HG02623 (cell line): ENCODE data around the gene DESI1.
"Not testable (repeated sequence)": the region's sequence is repeated elsewhere in the genome, so short reads cannot be mapped to it uniquely, and the experiment has no call there.

Experiments used
- ATAC-seq: cut with Tn5 transposase; IDR thresholded peaks from one replicate; pipeline ENCODE4 v1.9.1; 2021; ENCODE audit warnings: moderate library complexity; ENCODE audit not compliant: unreplicated experiment

DESI1 gene

DNA sequence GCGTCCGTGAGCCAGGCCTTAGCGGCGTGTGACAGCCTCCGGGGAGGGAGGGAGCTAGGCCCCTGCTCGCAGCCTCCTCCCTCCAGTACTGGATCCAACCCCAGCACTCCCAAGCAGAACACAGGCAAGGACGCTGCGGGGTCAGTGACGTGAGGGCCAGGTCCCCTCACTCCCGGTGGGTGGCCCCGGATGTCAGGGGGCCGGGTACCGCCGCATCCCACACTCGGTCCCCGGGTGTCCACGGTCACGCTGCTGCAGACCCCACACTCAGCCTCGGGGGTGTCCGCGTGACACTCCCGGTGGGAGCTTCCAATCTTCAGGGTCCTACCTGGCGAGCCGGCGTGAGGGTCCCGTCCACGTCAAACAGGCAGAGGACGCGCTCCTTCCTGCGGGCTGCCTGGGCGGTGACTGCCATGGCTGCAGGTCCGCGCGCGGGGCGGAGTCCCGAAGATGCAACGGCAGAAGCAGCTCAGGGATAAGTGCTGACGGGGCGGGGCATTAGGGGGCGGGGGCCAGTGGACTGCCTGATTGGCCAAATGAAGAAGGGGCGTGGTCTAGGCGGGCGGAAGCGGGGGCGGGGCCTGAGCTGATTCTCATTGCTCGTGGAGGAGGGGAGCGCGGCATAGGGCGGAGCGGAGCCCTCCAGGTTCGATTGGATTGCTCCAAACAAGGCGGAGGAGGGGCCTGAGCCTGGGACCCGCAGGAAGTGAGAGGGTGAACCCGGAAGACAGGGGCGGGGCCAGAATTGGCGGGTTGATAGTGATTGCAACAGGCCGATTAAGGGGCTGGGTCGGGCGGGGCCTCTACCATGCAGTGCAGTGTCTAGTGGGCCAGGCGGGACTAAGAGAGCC, 31.2 kb downstream of the DESI1 start, which contains the start of gene PMM1:
Gene PMM1, minus strand, starts transcription at position 450 of the 851 bp plus-strand sequence. Its CDS starts 35 bp downstream, at position 415.
- ATAC-seq: peak; percentile 90

GRCh38 chr22:41587347-41587723, 33.5 kb downstream of the DESI1 start:
- no peak for ATAC-seq

DNA sequence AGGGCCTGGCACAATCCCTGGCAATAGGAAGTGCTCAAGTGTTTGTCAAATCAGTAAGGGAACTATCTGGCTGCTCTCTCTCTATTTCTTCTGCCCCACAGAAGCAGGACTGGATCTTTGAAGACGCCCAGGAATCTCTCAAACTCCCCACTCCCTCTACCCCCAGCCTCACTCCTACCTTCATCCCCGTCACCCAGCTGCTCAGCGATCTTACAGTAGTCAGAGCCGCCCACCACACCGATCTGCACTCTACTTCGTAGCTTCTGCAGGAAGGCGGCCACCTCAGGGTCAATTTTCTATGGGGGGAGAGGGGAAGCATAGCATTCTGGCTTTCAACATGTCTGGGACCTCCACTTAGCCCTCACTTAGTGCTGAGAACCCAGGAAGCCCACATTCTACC, 34.9 kb downstream of the DESI1 start:
- no peak for ATAC-seq

GRCh38 chr22:41584881-41585280, 36.0 kb downstream of the DESI1 start:
- ATAC-seq: no peak

DNA sequence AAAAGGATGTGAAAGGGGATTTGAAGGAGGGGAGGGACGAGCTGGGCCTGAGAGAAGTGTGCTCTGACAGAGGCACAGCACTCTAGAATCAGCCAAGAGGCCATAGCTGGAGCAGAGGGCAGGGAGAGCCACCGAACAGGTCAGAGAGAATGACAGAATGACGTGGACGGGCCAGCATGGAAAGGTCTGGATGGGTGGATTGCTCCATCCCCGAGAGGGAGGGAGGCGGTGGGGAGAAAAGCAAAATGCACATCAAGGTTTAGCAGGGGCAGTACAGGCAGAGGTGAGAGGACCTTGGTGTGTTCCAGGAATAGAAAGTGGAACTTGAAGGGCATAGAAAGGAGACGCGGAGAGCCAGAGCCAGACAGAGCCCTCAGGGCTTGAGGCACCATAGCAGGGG, 38.1 kb downstream of the DESI1 start:
- ATAC-seq: no peak

DNA sequence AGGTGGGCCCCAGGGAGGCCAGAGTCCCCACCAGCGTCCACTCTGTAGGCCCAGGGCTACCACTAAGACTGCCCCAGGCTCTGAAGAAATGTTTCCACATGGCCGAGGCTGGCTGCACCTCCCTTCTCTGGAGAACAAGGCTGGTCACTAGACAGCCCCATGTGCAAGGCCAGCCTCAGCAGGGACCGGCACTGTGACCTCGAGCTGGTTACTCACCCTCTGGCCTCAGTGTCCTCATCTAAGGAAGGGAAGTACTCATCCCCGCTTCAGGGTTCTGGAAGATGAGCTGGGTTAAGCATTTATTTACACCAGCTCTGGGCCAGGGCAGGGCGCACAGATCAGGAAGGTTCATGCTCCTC, 40.9 kb downstream of the DESI1 start:
- ATAC-seq: no peak

DNA sequence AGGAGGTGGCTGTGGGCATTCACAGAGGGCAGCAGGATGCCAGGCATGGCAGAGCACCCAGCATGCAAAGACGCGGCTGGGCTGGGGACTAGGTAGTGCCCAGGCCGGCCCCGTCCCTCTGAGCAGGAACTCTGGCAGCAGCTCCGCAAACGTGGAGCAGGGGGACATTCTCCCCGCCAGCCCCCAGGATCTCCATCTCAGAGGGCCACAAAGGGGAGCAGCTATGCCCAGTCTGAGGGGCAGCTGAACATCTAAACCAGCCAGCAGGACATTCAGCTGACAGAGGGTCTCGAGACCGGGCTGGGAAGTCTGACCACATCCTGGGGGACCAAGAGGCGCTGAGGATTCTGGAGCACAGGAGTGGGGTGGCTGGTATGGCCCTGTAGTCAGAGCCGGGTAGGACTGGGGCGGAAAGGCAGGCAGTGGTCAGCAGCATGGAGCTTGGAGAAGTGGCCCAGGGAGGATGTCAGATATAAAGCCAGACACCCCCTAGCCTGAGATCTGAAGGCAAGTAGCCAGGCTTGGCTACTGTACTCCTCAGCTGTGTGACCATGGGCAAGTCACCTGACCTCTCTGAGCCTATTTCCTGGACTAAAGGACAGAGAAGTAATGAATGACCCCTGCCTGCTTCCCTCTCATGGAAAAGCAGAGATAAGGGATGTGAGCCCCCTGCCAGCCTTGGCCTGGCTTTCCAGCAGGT, 41.4 kb downstream of the DESI1 start:
- ATAC-seq: no peak

GRCh38 chr22:41578818-41579217, 42.0 kb downstream of the DESI1 start:
- ATAC-seq: no peak

DNA sequence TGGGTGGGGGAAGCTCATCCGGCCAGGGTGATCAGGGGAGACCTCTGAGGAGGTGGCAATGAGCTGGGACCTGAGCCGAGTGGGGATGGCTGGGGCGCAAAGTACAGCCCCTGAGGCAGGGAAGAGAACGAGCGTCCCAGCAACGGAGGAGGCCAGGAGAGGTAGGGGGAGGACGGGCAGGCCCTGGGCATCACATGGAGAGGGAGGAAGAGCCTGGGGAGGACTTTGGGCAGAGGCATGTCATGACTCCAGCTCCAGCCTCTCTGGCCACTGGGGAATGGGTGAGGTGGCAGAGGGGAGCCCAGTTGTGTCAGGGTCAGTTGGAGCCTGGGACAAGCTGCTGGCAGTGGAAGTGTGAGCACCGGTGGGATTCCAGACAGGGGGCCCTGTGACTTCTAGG, 42.7 kb downstream of the DESI1 start:
- no peak for ATAC-seq

DNA sequence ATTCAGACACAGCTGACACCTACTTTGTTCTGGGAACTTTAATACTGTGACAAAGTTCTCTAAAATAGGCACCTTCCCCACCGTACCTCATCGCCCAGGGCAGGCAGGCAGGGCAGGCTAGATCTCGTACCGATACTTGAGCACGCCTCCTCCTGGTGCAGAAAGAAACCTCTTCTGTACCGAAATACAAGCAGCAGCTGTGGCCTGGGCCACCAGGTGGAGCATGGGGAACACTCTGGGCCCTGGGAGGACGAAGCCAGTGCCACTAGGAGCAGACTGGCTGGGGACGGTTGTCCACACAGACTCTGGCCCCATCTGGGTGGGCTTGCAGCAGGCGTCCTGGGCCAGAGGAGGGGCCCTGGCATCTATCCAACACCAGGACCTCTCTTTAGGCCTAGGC, 44.0 kb downstream of the DESI1 start:
- ATAC-seq: no peak

- ATAC-seq: no peak
These were observed 45.3 kb downstream of the DESI1 start for GRCh38 chr22:41575533-41575932.

DNA sequence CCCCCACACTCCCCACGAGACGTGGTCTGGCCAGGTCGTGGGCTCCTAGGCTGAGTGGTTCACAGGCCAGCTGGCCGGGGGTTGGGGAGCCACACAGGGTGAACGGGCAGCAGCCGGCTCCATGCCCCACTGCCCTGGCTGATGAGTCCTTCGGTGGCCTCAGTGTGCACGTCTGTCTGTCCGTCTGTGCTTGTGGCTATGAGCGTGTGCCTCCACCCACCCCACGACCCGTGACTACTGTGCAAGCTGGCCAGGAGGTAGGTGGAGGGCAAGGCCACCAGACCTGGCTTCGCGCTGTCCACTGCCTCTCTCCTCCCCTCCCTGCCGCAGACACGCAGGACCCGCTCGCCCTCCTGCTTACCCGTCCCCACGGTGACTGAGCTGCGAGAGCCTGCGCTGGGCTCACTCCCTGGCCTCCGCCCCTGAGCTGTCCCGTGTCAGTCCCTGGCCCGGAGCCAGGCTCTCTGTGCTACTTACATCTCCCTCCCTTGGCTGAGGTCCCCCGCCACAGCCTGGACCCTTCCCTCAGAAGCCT, 45.9 kb downstream of the DESI1 start:
- ATAC-seq: no peak

DNA sequence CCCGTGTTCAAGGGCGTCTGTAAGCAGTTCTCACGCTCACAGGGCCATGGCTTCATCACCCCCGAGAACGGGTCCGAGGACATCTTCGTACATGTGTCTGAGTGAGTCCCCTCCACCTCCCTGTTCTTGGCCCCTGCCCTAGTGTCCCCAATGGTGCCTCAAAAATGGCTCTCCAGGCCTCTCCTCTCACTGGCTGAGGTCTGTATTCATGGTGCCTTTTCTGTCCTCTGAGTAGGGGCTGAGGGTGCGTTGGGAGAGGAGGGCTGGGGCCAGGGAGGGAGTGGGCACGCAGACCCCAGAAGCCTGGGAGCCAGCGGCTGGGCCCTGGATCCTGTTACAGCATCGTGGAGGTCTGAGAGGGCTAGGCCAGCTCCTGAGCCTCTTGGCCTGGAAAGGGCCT, 47.2 kb downstream of the DESI1 start:
- ATAC-seq: no peak

DNA sequence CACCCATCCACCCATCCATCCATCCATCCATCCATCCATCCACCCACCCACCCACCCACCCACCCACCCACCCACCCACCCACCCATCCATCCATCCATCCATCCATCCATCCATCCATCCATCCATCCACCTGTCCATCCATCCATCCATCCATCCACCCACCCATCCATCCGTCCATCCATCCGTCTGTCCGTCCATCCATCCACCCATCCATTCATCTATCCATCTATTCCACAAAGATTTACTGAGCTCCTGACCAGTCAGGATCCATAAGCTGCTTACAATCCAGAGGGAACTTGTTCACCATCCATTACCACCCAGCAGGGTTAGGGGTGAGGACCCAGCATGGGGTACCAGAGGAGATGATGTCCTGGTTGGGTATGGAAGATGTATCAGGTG, 48.5 kb downstream of the DESI1 start:
- ATAC-seq: not testable (repeated sequence)

- no peak for ATAC-seq
These were observed 49.1 kb downstream of the DESI1 start for GRCh38 chr22:41571786-41572185.

GRCh38 chr22:41570221-41570620, 50.6 kb downstream of the DESI1 start:
- no peak for ATAC-seq

GRCh38 chr22:41568811-41569210, 52.0 kb downstream of the DESI1 start:
- ATAC-seq: no peak

GRCh38 chr22:41567512-41567768, 53.4 kb downstream of the DESI1 start:
- no peak for ATAC-seq

DNA sequence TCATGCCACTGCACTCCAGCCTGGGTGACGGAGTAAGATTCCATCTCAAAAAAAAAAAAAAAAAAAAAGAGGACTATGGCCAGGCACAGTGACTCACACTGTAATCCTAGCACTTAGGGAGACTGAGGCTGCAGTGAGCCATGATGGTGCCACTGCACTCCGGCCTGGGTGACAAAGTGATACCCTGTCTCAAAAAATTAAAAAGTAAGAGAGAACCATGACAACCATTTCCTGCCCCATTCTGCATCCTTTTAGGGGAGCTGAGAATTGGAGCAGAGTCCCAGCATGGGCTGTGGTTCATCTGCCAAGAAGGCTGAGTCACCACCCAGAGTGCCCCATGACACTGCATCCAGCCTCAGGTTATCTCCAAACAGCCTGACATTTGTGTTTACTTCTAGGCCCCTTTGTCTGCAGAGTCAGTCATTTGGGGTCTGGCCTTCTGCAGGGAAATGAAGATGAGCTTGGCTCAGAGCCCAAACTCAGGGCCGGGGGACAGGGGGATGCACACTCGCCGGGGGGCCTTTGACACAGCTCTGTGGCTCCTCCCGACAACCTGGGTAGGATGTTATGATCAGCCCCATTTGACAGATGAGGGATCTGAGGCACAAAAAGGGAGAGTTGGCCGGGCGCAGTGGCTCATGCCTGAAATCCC, 55.3 kb downstream of the DESI1 start:
- no peak for ATAC-seq

DNA sequence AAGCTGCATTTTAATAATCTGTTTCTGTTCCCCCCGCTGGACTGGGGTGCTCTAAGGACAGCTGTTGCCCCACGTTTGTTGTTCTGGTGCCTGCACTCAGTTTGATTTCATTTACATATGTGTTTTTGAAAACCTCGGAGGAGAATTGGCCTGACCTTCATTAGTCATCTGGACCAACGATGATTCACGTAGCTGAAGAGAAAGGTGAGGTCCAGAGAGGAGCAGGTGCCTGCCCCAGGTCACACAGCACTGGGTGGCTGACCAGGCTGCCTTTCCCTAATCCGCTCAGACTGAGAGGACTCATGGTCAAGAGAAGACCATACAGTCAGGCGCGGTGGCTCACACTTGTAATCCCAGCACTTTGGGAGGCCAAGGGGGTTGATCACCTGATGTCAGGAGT, 56.3 kb downstream of the DESI1 start:
- no peak for ATAC-seq

GRCh38 chr22:41563051-41563711, 57.7 kb downstream of the DESI1 start:
- ATAC-seq: no peak
